Neuron (in vitro differentiated cells): ENCODE data around the gene ANKRD44.

Experiments
- H2AFZ ChIP-seq: one replicate; pipeline ENCODE4 v1.6.1; 2013; ENCODE audit warnings: low read depth, mild to moderate bottlenecking, inconsistent platforms, low read length, moderate library complexity
- H3K27me3 ChIP-seq: one replicate; pipeline ENCODE4 v1.6.1; 2013; ENCODE audit warnings: low read length; ENCODE audit not compliant: insufficient read depth
- H3K36me3 ChIP-seq: one replicate; pipeline ENCODE4 v1.6.1; 2013; ENCODE audit warnings: low read length; ENCODE audit not compliant: insufficient read depth
- H3K4me1 ChIP-seq: one replicate; pipeline ENCODE4 v1.6.1; 2013; ENCODE audit warnings: low read length; ENCODE audit not compliant: insufficient read depth
- H3K4me3 ChIP-seq: 2 replicates; pipeline ENCODE4 v1.5.1; 2013; ENCODE audit warnings: mild to moderate bottlenecking, low read length, moderate library complexity
- H3K9me3 ChIP-seq: one replicate; pipeline ENCODE4 v1.6.1; 2013; ENCODE audit warnings: low read length

ANKRD44 gene

GRCh38 chr2:197339016-197339415, 28.4 kb upstream of the ANKRD44 start:
- Histone ChIP-seq H2AFZ (no peak overlapping the region), H3K36me3 (no peaks in the 10 kb centered on the region), H3K4me1 (no peaks in the 10 kb centered on the region), H3K4me3 (no peak overlapping the region), H3K27me3 (no peaks in the 10 kb centered on the region), H3K9me3 (no peaks in the 10 kb centered on the region)

- H2AFZ ChIP-seq: no peak overlapping the region
- H3K4me3 ChIP-seq: no peak overlapping the region
- H3K9me3 ChIP-seq: no peaks in the 10 kb centered on the region
- no peaks in the 10 kb centered on the region for H3K4me1 ChIP-seq
- H3K36me3 ChIP-seq: no peaks in the 10 kb centered on the region
- H3K27me3 ChIP-seq: peaks cover 3% of the 10 kb centered on the region
Measured at GRCh38 chr2:197332641-197333040, 22.1 kb upstream of the ANKRD44 start.

- H2AFZ ChIP-seq: no peak overlapping the region
- H3K36me3 ChIP-seq: no peaks in the 10 kb centered on the region
- H3K9me3 ChIP-seq: no peaks in the 10 kb centered on the region
- H3K4me3 ChIP-seq: no peak overlapping the region
- peaks cover 3% of the 10 kb centered on the region for H3K27me3 ChIP-seq
- no peaks in the 10 kb centered on the region for H3K4me1 ChIP-seq
Measured at GRCh38 chr2:197328461-197328860, 17.9 kb upstream of the ANKRD44 start.

- Histone ChIP-seq H3K4me3 (no peak overlapping the region), H3K9me3 (no peaks in the 10 kb centered on the region), H3K36me3 (no peaks in the 10 kb centered on the region), H2AFZ (no peak overlapping the region), H3K4me1 (no peaks in the 10 kb centered on the region), H3K27me3 (peaks cover 3% of the 10 kb centered on the region)
Measured at GRCh38 chr2:197327472-197328098, 17.0 kb upstream of the ANKRD44 start.

- peaks cover 3% of the 10 kb centered on the region for H3K27me3 ChIP-seq
- no peaks in the 10 kb centered on the region for H3K36me3 ChIP-seq
- no peak overlapping the region for H3K4me3 ChIP-seq
- no peaks in the 10 kb centered on the region for H3K9me3 ChIP-seq
- H2AFZ ChIP-seq: no peak overlapping the region
- H3K4me1 ChIP-seq: no peaks in the 10 kb centered on the region
Measured at GRCh38 chr2:197327073-197327471, 16.5 kb upstream of the ANKRD44 start.

GRCh38 chr2:197324801-197325200, 14.2 kb upstream of the ANKRD44 start:
- Histone ChIP-seq H3K36me3 (no peaks in the 10 kb centered on the region), H3K27me3 (peaks cover 3% of the 10 kb centered on the region), H3K4me3 (no peak overlapping the region), H2AFZ (no peak overlapping the region), H3K4me1 (no peaks in the 10 kb centered on the region), H3K9me3 (no peaks in the 10 kb centered on the region)

- Histone ChIP-seq H3K36me3 (no peaks in the 10 kb centered on the region), H3K27me3 (no peaks in the 10 kb centered on the region), H3K4me1 (no peaks in the 10 kb centered on the region), H2AFZ (no peak overlapping the region), H3K4me3 (no peak overlapping the region), H3K9me3 (no peaks in the 10 kb centered on the region)
Measured at GRCh38 chr2:197322724-197323720, 12.4 kb upstream of the ANKRD44 start.

GRCh38 chr2:197322143-197322542, 11.6 kb upstream of the ANKRD44 start:
- H2AFZ ChIP-seq: no peak overlapping the region
- H3K36me3 ChIP-seq: no peaks in the 10 kb centered on the region
- no peaks in the 10 kb centered on the region for H3K27me3 ChIP-seq
- H3K4me3 ChIP-seq: no peak overlapping the region
- H3K4me1 ChIP-seq: no peaks in the 10 kb centered on the region
- H3K9me3 ChIP-seq: no peaks in the 10 kb centered on the region

- no peak overlapping the region for H3K4me3 ChIP-seq
- H3K27me3 ChIP-seq: peaks cover 20% of the 10 kb centered on the region
- no peaks in the 10 kb centered on the region for H3K9me3 ChIP-seq
- no peaks in the 10 kb centered on the region for H3K36me3 ChIP-seq
- H2AFZ ChIP-seq: no peak overlapping the region
- peaks cover 2% of the 10 kb centered on the region for H3K4me1 ChIP-seq
Measured at GRCh38 chr2:197315371-197315770, 4.8 kb upstream of the ANKRD44 start.

- peaks cover 38% of the 10 kb centered on the region for H3K27me3 ChIP-seq
Measured at GRCh38 chr2:197312186-197312585, 1.6 kb upstream of the ANKRD44 start.

GRCh38 chr2:197311421-197312033, 947 bp upstream of the ANKRD44 start:
- Histone ChIP-seq H3K4me3 (peak overlapping the region; percentile 56), H3K27me3 (peaks cover 38% of the 10 kb centered on the region), H3K36me3 (no peaks in the 10 kb centered on the region), H3K4me1 (peaks cover 7% of the 10 kb centered on the region), H3K9me3 (no peaks in the 10 kb centered on the region), H2AFZ (peak overlapping the region; percentile 42)

More at GRCh38 chr2:197312186-197312585, 1.6 kb upstream of the ANKRD44 start:
- Histone ChIP-seq H3K36me3 (no peaks in the 10 kb centered on the region), H3K4me1 (peaks cover 7% of the 10 kb centered on the region), H2AFZ (no peak overlapping the region), H3K9me3 (no peaks in the 10 kb centered on the region), H3K4me3 (no peak overlapping the region)

GRCh38 chr2:197310987-197311420, 424 bp upstream of the ANKRD44 start:
- peak overlapping the region; percentile 42 for H2AFZ ChIP-seq
- peaks cover 38% of the 10 kb centered on the region for H3K27me3 ChIP-seq
- no peaks in the 10 kb centered on the region for H3K36me3 ChIP-seq
- no peaks in the 10 kb centered on the region for H3K9me3 ChIP-seq
- peaks cover 7% of the 10 kb centered on the region for H3K4me1 ChIP-seq
- peak overlapping the region; percentile 56 for H3K4me3 ChIP-seq

- peak overlapping the region; percentile 56 for H3K4me3 ChIP-seq
- H3K4me1 ChIP-seq: peaks cover 7% of the 10 kb centered on the region
- H3K9me3 ChIP-seq: no peaks in the 10 kb centered on the region
- no peaks in the 10 kb centered on the region for H3K36me3 ChIP-seq
- peaks cover 35% of the 10 kb centered on the region for H3K27me3 ChIP-seq
- peak overlapping the region; percentile 23 for H2AFZ ChIP-seq
Measured at GRCh38 chr2:197309691-197310231, 819 bp downstream of the ANKRD44 start.
